ENCODE data around the gene GRM1. TPM values are rescaled to one million over a fixed set of nuclear protein-coding genes. Genes with fewer than 3 reads are reported as not detected.

GRM1 gene
- total RNA-seq, 1 donor from 2014 or later, result 0.79 TPM

GRCh38 chr6:146260886-146261285 lies 232.0 kb downstream of the GRM1 start:
- Mint-ChIP-seq H3K27me3 (ENCODE audit: insufficient read depth, low read depth) (no peaks in the 10 kb centered on the region), H3K9me3 (no peaks in the 10 kb centered on the region), H3K4me1 (peaks cover 8% of the 10 kb centered on the region), H3K36me3 (no peaks in the 10 kb centered on the region), H3K27ac (no peak overlapping the region), H3K4me3 (no peak overlapping the region)
- Histone ChIP-seq H3F3A (ENCODE audit: low read depth) (no peaks in the 10 kb centered on the region), H3K27ac (no peak overlapping the region), H3K4me3 (no peak overlapping the region), H2AFZ (replicated peaks) (peak overlapping the region; percentile 17), H4K20me1 (ENCODE audit: low read depth) (no peaks in the 10 kb centered on the region), H3K4me1 (no peaks in the 10 kb centered on the region), H3K36me3 (no peaks in the 10 kb centered on the region), H3K9me3 (ENCODE audit: low read depth) (no peaks in the 10 kb centered on the region), H3K27me3 (no peaks in the 10 kb centered on the region), H3K79me2 (ENCODE audit: low read depth) (no peaks in the 10 kb centered on the region), H3K9ac (no peak overlapping the region), H3K4me2 (no peak overlapping the region)
- TF ChIP-seq CTCF (IDR thresholded peaks at IDR 0.05), result no peak
- TF ChIP-seq EZH2phosphoT487 (IDR thresholded peaks at IDR 0.05), result no peak
- no peak for TF ChIP-seq EZH2 (IDR thresholded peaks at IDR 0.05)
- no peak for DNase-seq (ENCODE audit: low spot score)

GRCh38 chr6:146265056-146265455 lies 236.2 kb downstream of the GRM1 start:
- H3K27me3 Mint-ChIP-seq (ENCODE audit: insufficient read depth, low read depth), result no peaks in the 10 kb centered on the region
- Histone ChIP-seq H3K9me3 (ENCODE audit: low read depth) (no peaks in the 10 kb centered on the region), H2AFZ (replicated peaks) (no peak overlapping the region), H3K36me3 (no peaks in the 10 kb centered on the region), H3K4me2 (no peak overlapping the region), H3K27me3 (no peaks in the 10 kb centered on the region), H4K20me1 (ENCODE audit: low read depth) (no peaks in the 10 kb centered on the region), H3K27ac (no peak overlapping the region), H3K4me3 (no peak overlapping the region), H3K9ac (no peak overlapping the region), H3K79me2 (ENCODE audit: low read depth) (no peaks in the 10 kb centered on the region), H3K4me1 (no peaks in the 10 kb centered on the region), H3F3A (ENCODE audit: low read depth) (no peaks in the 10 kb centered on the region)
- peaks cover 25% of the 10 kb centered on the region for H3K9me3 Mint-ChIP-seq
- peaks cover 15% of the 10 kb centered on the region for H3K36me3 Mint-ChIP-seq
- H3K27ac Mint-ChIP-seq, result no peak overlapping the region
- no peak overlapping the region for H3K4me3 Mint-ChIP-seq
- H3K4me1 Mint-ChIP-seq, result peaks cover 9% of the 10 kb centered on the region
- TF ChIP-seq EZH2 (IDR thresholded peaks at IDR 0.05) (no peak), CTCF (IDR thresholded peaks at IDR 0.05) (no peak), EZH2phosphoT487 (IDR thresholded peaks at IDR 0.05) (no peak)
- DNase-seq (ENCODE audit: low spot score), result no peak

GRCh38 chr6:146267447-146267846 lies 238.6 kb downstream of the GRM1 start:
- no peak overlapping the region for H3K27ac ChIP-seq
- Mint-ChIP-seq H3K4me1 (peaks cover 27% of the 10 kb centered on the region), H3K36me3 (peaks cover 17% of the 10 kb centered on the region), H3K9me3 (peaks cover 28% of the 10 kb centered on the region), H3K4me3 (no peak overlapping the region), H3K27me3 (ENCODE audit: insufficient read depth, low read depth) (no peaks in the 10 kb centered on the region), H3K27ac (no peak overlapping the region)
- H4K20me1 ChIP-seq (ENCODE audit: low read depth), result no peaks in the 10 kb centered on the region
- peaks cover 2% of the 10 kb centered on the region for H3F3A ChIP-seq (ENCODE audit: low read depth)
- H3K79me2 ChIP-seq (ENCODE audit: low read depth), result no peaks in the 10 kb centered on the region
- peaks cover under 1% of the 10 kb centered on the region for H3K4me1 ChIP-seq
- H3K4me3 ChIP-seq, result no peak overlapping the region
- H3K4me2 ChIP-seq, result no peak overlapping the region
- H3K36me3 ChIP-seq, result no peaks in the 10 kb centered on the region
- H3K9me3 ChIP-seq (ENCODE audit: low read depth), result no peaks in the 10 kb centered on the region
- no peaks in the 10 kb centered on the region for H3K27me3 ChIP-seq
- H2AFZ ChIP-seq (replicated peaks), result no peak overlapping the region
- H3K9ac ChIP-seq, result no peak overlapping the region
- TF ChIP-seq EZH2phosphoT487 (IDR thresholded peaks at IDR 0.05), result no peak
- TF ChIP-seq CTCF (IDR thresholded peaks at IDR 0.05), result no peak
- no peak for TF ChIP-seq EZH2 (IDR thresholded peaks at IDR 0.05)
- no peak for DNase-seq (ENCODE audit: low spot score)

Measured in neural progenitor cell (in vitro differentiated cells).